ENCODE results near the gene AMZ1. TPM values are rescaled to one million over a fixed set of nuclear protein-coding genes. Genes with fewer than 3 reads are reported as not detected.
A peak's percentile ranks its signal among the peaks of the same experiment; 100 is the strongest.

Gene AMZ1
- total and polyA plus RNA-seq, 10 donors: 0.20 to 3.4 (median 1.6) TPM

- intact Hi-C loops (cut with DNase I; ENCODE audit: low total_unique reads): no loop called here
- Histone ChIP-seq H3K27ac (no peak overlapping the region), H3K4me1 (peaks cover 31 to 34% (median 34%) of the 10 kb centered on the region in 6 donors), H3K27me3 (replicated peaks in 1 of 7) (no peaks in the 10 kb centered on the region), H3K4me3 (no peak overlapping the region), H3K36me3 (peaks cover 0 to 8% (median 0%) of the 10 kb centered on the region in 6 donors), H3K9me3 (no peaks in the 10 kb centered on the region)
- TF ChIP-seq POLR2A (IDR thresholded peaks at IDR 0.05) (no peak), POLR2AphosphoS5 (IDR thresholded peaks at IDR 0.05) (no peak), CTCF (IDR thresholded peaks at IDR 0.05 in 8 of 11, conservative IDR thresholded peaks at IDR 0.05 in 3 of 11) (no peak)
- no peak for DNase-seq
Measured at GRCh38 chr7:2755531-2755930, 67.5 kb downstream of the AMZ1 start.

GRCh38 chr7:2757361-2757903 lies 69.4 kb downstream of the AMZ1 start:
- Histone ChIP-seq H3K4me3 (no peak overlapping the region), H3K27me3 (replicated peaks in 1 of 7) (no peaks in the 10 kb centered on the region), H3K36me3 (peaks cover 0 to 23% (median 0%) of the 10 kb centered on the region in 6 donors), H3K4me1 (peaks cover 44 to 53% (median 51%) of the 10 kb centered on the region in 6 donors), H3K9me3 (no peaks in the 10 kb centered on the region), H3K27ac (peak overlapping the region; percentile 42 to 78 (median 64))
- intact Hi-C loops (cut with DNase I; ENCODE audit: low total_unique reads): no loop called here
- DNase-seq: no peak
- 50 to 75% (median 54%) methylated on average over 11 of the region's 11 CpGs for WGBS, 5 donors
- TF ChIP-seq POLR2A (IDR thresholded peaks at IDR 0.05): no peak
- peak in 2 of 3 donors; percentile 16 to 33 for TF ChIP-seq POLR2AphosphoS5 (IDR thresholded peaks at IDR 0.05)
- no peak for TF ChIP-seq CTCF (IDR thresholded peaks at IDR 0.05 in 8 of 11, conservative IDR thresholded peaks at IDR 0.05 in 3 of 11)

- TF ChIP-seq CTCF (IDR thresholded peaks at IDR 0.05 in 8 of 11, conservative IDR thresholded peaks at IDR 0.05 in 3 of 11): no peak
- TF ChIP-seq POLR2AphosphoS5 (IDR thresholded peaks at IDR 0.05): peak in 1 of 3 donors; percentile 41
- no peak for TF ChIP-seq POLR2A (IDR thresholded peaks at IDR 0.05)
- WGBS, 5 donors: 31 to 43% (median 40%) methylated on average over 12 of the region's 12 CpGs
- H3K4me3 ChIP-seq: no peak overlapping the region
- H3K27me3 ChIP-seq (replicated peaks in 1 of 7): no peaks in the 10 kb centered on the region
- intact Hi-C loops (cut with DNase I; ENCODE audit: low total_unique reads): no loop called here
- H3K9me3 ChIP-seq: no peaks in the 10 kb centered on the region
- peak overlapping the region; percentile 42 to 78 (median 64) for H3K27ac ChIP-seq
- H3K4me1 ChIP-seq: peaks cover 45 to 59% (median 55%) of the 10 kb centered on the region in 6 donors
- H3K36me3 ChIP-seq: peaks cover 0 to 28% (median 0%) of the 10 kb centered on the region in 6 donors
- no peak for DNase-seq
Measured at GRCh38 chr7:2757904-2758672, 70.1 kb downstream of the AMZ1 start.

Data from spleen (tissue), 11 donors.